Upper lobe of left lung (tissue), 4 donors: ENCODE results near the gene BABAM2.

Experiments used
- CTCF ChIP-seq, 6 experiments: fragments of 450-650 bp in 4 of 6; fragments of 200-600 bp in 2 of 6; sonication (generic) in 2 of 6; IDR thresholded peaks; one replicate each; pipeline ENCODE4 v1.5.1; 2016 to 2019; ENCODE audit warnings: antibody characterized with exemption in 6 of 6
- POLR2A ChIP-seq, 4 donors: fragments of 450-650 bp; IDR thresholded peaks; one replicate each; pipeline ENCODE4 v1.5.1; 2016 to 2017; ENCODE audit warnings: antibody characterized with exemption in 4 of 4, mild to moderate bottlenecking in 2 of 4

GRCh38 chr2:28374331-28374730 lies 483.8 kb downstream of the BABAM2 start:
- TF ChIP-seq CTCF (IDR thresholded peaks at IDR 0.05) (no peak), POLR2A (IDR thresholded peaks at IDR 0.05) (no peak)
